NCI-H187 treated with DMSO at 0.1 percent for 48 hours (cell line): ENCODE data around the gene PDE4A.
"Not testable (repeated sequence)": the region's sequence is repeated elsewhere in the genome, so short reads cannot be mapped to it uniquely, and the experiment has no call there.

Experiments
- DNase-seq: peaks from one replicate; lab custom pipeline; 2025; lab: John Stamatoyannopoulos, UW

Gene PDE4A

GRCh38 chr19:10403137-10404021, 17.0 kb upstream of the PDE4A start, which contains the start of gene CDC37:
TSS of gene CDC37 (minus strand) at chr19:10403542. CDS start at chr19:10403479, 63 bp downstream.
- peak; percentile 26 for DNase-seq

- DNase-seq = no peak
These were observed 15.2 kb upstream of the PDE4A start for GRCh38 chr19:10404888-10405820.

GRCh38 chr19:10406191-10406590, 14.1 kb upstream of the PDE4A start:
- no peak for DNase-seq

GRCh38 chr19:10407096-10407495, 13.2 kb upstream of the PDE4A start:
- no peak for DNase-seq

GRCh38 chr19:10408511-10409283, 11.6 kb upstream of the PDE4A start:
- DNase-seq = no peak

GRCh38 chr19:10411224-10411623, 9.1 kb upstream of the PDE4A start:
- DNase-seq = not testable (repeated sequence)

GRCh38 chr19:10412257-10412977, 7.9 kb upstream of the PDE4A start:
- no peak for DNase-seq

GRCh38 chr19:10416083-10416379, 4.3 kb upstream of the PDE4A start:
- DNase-seq = no peak

GRCh38 chr19:10416380-10417257, 3.7 kb upstream of the PDE4A start:
- no peak for DNase-seq

GRCh38 chr19:10417541-10418234, 2.6 kb upstream of the PDE4A start:
- no peak for DNase-seq

GRCh38 chr19:10418235-10418484, 2.2 kb upstream of the PDE4A start:
- DNase-seq = no peak

GRCh38 chr19:10418485-10419199, 1.7 kb upstream of the PDE4A start:
- no peak for DNase-seq

- no peak for DNase-seq
These were observed 1.1 kb upstream of the PDE4A start for GRCh38 chr19:10419200-10419645.

GRCh38 chr19:10419646-10420443, 493 bp upstream of the PDE4A start:
- DNase-seq = no peak

GRCh38 chr19:10421240-10422045, 1.1 kb downstream of the PDE4A start:
- no peak for DNase-seq

GRCh38 chr19:10422046-10422461, 1.7 kb downstream of the PDE4A start:
- no peak for DNase-seq

GRCh38 chr19:10422846-10423245, 2.5 kb downstream of the PDE4A start:
- DNase-seq = no peak
